ENCODE measurements around the gene TPTE2.
"Not testable (repeated sequence)": the region's sequence is repeated elsewhere in the genome, so short reads cannot be mapped to it uniquely, and the experiment has no call there.

TPTE2 gene

DNA sequence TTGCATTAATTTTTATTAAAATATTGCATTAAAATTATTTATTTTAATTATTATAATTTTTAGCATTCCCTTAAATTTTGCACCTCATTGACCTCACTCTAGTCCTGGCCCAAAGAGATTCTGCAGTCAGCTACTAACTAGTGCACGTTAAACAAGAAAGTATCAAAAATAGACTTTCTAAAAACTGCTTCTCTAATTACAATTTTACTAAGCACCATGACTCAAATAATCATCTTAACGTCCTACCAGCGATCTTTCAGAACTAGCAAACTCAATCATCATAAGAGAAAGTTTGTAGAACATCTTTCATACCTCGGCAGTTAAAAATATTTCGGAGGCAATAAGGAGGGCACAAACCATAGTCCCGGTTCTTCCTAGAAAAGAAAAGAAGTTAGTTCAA lies 123.6 kb downstream of the TPTE2 start:
- not testable (repeated sequence) for H3K4me3 ChIP-seq (ENCODE audit: low read length in 2 of 2); H3K4me1 ChIP-seq (ENCODE audit: control insufficient read depth, insufficient read depth, low read length); H3K9me3 ChIP-seq (ENCODE audit: control insufficient read depth in 2 of 2, low read length in 2 of 2); H3K9ac ChIP-seq (ENCODE audit: low read length in 2 of 2); H3K27me3 ChIP-seq (ENCODE audit: control insufficient read depth in 1 of 2, insufficient read depth in 2 of 2, low read length in 2 of 2); H3K27ac ChIP-seq (ENCODE audit: low read length); H3K36me3 ChIP-seq (ENCODE audit: control insufficient read depth in 2 of 2, insufficient read depth in 2 of 2, low read length in 2 of 2)

DNA sequence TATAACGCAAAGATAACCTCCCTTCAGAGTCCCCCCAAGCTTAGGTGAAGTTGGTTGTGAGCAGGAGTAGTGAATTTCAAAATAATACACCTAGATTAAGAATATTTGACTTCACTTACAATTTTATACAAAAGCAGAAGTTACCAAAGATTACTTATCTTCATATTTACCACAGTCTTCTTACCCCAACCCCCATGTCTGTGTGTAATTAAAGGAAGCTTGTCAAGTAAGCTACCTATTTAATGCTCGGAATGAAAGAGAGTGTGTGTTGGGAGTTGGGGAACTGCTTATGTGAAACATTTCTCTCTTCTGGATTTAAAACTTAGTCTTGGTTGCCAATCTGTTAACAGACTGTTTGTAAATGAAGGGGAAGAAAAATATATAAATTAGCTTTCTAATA lies 139.1 kb downstream of the TPTE2 start:
- H3K4me1 ChIP-seq (ENCODE audit: control insufficient read depth, insufficient read depth, low read length); H3K27me3 ChIP-seq (ENCODE audit: control insufficient read depth in 1 of 2, insufficient read depth in 2 of 2, low read length in 2 of 2); H3K36me3 ChIP-seq (ENCODE audit: control insufficient read depth in 2 of 2, insufficient read depth in 2 of 2, low read length in 2 of 2); H3K27ac ChIP-seq (ENCODE audit: low read length); H3K4me3 ChIP-seq (ENCODE audit: low read length in 2 of 2); H3K9ac ChIP-seq (ENCODE audit: low read length in 2 of 2); H3K9me3 ChIP-seq (ENCODE audit: control insufficient read depth in 2 of 2, low read length in 2 of 2): not testable (repeated sequence)

DNA sequence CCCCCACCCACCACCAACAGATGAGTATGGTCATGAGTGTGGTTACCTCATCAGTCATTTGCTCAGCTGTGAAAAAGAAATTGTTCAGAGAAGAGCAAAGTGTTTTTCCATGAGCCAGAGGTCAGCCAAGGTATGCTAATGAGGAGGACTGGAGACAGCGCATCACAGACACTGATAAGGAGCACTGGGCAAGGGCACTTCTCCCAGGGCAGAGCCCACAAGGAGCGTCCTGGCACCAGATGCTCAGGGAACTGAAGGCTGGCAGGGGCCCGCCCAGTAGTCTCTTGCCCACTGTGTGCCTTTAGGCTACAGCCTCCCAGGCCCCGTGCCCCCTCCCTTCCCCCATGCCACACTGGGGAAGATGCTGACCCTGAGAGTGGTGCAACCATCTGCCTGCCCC lies 148.8 kb downstream of the TPTE2 start:
- not testable (repeated sequence) for H3K27me3 ChIP-seq (ENCODE audit: control insufficient read depth in 1 of 2, insufficient read depth in 2 of 2, low read length in 2 of 2); H3K27ac ChIP-seq (ENCODE audit: low read length); H3K4me1 ChIP-seq (ENCODE audit: control insufficient read depth, insufficient read depth, low read length); H3K9me3 ChIP-seq (ENCODE audit: control insufficient read depth in 2 of 2, low read length in 2 of 2); H3K36me3 ChIP-seq (ENCODE audit: control insufficient read depth in 2 of 2, insufficient read depth in 2 of 2, low read length in 2 of 2); H3K4me3 ChIP-seq (ENCODE audit: low read length in 2 of 2); H3K9ac ChIP-seq (ENCODE audit: low read length in 2 of 2)

DNA sequence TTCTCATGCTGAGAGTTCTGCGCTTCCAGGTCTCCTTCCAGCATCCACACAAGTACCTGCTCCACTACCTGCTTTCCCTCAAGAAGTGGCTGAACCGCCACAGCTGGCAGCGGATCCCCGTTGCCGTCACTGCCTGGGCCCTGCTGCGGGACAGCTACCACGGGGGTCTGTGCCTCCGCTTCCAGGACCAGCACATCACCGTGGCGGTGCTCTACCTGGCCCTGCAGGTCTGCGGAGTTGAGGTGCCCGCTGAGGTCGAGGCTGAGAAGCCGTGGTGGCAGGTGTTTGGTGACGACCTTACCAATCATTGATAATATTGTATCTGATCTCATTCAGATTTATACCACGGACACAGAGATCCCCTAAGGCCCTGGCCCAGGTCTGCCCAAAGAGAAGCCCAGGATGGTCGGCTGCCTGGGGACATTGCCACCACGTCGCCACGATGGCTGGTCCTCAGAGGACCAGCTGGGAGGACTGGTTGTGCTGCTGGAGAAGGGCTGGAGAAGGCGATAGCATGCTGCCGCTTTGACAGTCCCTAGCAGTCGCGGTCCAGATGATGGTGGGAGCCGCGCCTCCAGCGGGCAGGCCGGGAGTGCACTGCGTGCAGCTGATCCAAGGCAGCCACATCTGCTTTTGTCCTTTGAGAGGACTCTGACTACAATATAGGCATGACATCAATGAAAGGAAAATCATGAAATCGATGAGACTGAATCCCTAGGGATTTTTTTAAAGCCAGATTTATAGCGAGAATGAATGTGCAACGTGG lies 178.4 kb downstream of the TPTE2 start:
- not testable (repeated sequence) for H3K36me3 ChIP-seq (ENCODE audit: control insufficient read depth in 2 of 2, insufficient read depth in 2 of 2, low read length in 2 of 2); H3K4me3 ChIP-seq (ENCODE audit: low read length in 2 of 2); H3K27me3 ChIP-seq (ENCODE audit: control insufficient read depth in 1 of 2, insufficient read depth in 2 of 2, low read length in 2 of 2); H3K4me1 ChIP-seq (ENCODE audit: control insufficient read depth, insufficient read depth, low read length); H3K9ac ChIP-seq (ENCODE audit: low read length in 2 of 2); H3K27ac ChIP-seq (ENCODE audit: low read length); H3K9me3 ChIP-seq (ENCODE audit: control insufficient read depth in 2 of 2, low read length in 2 of 2)

DNA sequence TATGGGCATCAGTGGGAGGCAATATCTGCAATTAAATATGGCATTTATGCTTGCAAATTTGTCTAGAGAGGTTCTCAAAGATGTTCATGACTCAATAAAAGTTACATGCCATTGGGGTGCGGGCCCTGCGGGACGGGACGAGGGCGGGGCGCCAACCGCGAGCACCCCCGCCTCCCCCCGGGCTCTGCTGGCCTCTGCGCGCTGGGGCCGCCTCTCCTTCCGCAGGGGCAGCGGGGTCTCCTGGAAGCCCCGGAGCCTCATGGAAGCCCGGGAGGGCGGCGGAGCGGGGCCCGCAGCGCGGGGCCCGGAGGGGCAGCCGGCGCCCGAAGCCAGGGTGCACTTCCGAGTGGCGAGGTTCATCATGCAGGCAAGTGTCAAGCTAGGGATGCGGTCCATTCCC lies 179.2 kb downstream of the TPTE2 start:
- no peaks in the 10 kb centered on the region for H3K4me1 ChIP-seq (ENCODE audit: control insufficient read depth, insufficient read depth, low read length)
- H3K4me3 ChIP-seq (ENCODE audit: low read length in 2 of 2), result no peak overlapping the region
- no peaks in the 10 kb centered on the region for H3K27me3 ChIP-seq (ENCODE audit: control insufficient read depth in 1 of 2, insufficient read depth in 2 of 2, low read length in 2 of 2)
- no peak overlapping the region for H3K27ac ChIP-seq (ENCODE audit: low read length)
- H3K9me3 ChIP-seq (ENCODE audit: control insufficient read depth in 2 of 2, low read length in 2 of 2), result no peaks in the 10 kb centered on the region
- no peak overlapping the region for H3K9ac ChIP-seq (ENCODE audit: low read length in 2 of 2)
- no peaks in the 10 kb centered on the region for H3K36me3 ChIP-seq (ENCODE audit: control insufficient read depth in 2 of 2, insufficient read depth in 2 of 2, low read length in 2 of 2)
